ENCODE results near the gene ZNF275.

DNA sequence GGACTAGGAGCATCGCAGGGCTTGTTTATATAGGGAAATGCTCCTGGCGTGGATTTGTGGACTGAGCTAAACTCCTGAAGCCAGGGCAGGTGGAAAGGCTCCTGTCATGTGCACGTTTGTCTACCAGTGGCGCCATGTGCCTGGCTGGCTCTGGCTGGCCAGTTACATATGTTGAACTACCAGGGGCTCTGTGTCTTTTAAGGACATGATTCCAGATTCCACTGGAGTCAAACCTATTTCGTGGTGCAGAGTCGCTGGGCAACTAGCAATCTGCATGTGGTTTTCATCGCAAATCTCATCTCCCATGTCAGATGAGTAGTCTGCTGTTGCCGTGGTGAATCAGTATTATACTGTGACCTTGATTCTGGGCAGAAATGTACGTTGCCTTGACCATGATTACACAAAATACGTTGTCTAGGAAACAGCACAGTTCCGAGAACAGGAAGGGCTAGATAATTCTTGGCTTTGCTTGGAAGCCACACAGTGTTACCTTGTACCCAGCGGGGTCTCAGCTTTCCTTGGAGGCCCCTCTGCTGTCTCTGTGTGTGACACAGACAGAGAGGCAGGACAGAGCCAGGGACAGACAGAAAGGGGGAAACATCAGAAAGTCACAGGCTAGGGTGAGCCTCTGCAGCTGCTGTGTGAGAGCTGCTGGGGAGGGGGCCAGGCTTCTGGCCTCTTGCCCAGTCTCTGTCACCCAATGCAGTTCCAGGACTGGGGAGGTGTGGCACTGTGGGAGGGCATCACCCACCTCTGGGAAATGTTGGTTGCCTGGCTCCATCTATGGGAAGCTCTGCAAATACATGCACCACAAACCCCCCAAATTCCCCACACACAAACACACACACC is 48.0 kb downstream of the ZNF275 start:
- TF ChIP-seq CBX3 (IDR thresholded peaks at IDR 0.05; ENCODE audit: low read depth), result no peak
- TF ChIP-seq, protein P1, sequence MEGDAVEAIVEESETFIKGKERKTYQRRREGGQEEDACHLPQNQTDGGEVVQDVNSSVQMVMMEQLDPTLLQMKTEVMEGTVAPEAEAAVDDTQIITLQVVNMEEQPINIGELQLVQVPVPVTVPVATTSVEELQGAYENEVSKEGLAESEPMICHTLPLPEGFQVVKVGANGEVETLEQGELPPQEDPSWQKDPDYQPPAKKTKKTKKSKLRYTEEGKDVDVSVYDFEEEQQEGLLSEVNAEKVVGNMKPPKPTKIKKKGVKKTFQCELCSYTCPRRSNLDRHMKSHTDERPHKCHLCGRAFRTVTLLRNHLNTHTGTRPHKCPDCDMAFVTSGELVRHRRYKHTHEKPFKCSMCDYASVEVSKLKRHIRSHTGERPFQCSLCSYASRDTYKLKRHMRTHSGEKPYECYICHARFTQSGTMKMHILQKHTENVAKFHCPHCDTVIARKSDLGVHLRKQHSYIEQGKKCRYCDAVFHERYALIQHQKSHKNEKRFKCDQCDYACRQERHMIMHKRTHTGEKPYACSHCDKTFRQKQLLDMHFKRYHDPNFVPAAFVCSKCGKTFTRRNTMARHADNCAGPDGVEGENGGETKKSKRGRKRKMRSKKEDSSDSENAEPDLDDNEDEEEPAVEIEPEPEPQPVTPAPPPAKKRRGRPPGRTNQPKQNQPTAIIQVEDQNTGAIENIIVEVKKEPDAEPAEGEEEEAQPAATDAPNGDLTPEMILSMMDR (IDR thresholded peaks at IDR 0.05 in 2 of 3, conservative IDR thresholded peaks at IDR 0.05 in 1 of 3; ENCODE audit: borderline replicate concordance in 1 of 3, insufficient read depth in 1 of 3, low read depth in 2 of 3, low read length in 2 of 3), result no peak

Data from HCT116 (cell line).